H9 (cell line): ENCODE measurements around the gene CAVIN4. TPM values are rescaled to one million over a fixed set of nuclear protein-coding genes. Genes with fewer than 3 reads are reported as not detected.

Experiments used
- DNase-seq: peaks from one replicate; pipeline ENCODE4 v3.0.0-alpha.2; 2017
- H2AFZ ChIP-seq: one replicate; pipeline ENCODE4 v1.6.1; 2013; ENCODE audit warnings: mild to moderate bottlenecking, low read length, control low read depth, moderate library complexity
- H2AK5ac ChIP-seq: 2 replicates; pipeline ENCODE4 v1.6.1; 2013; ENCODE audit warnings: low read length, control low read depth, mixed read lengths; ENCODE audit not compliant: insufficient read length
- H2BK120ac ChIP-seq: one replicate; pipeline ENCODE4 v1.6.1; 2013; ENCODE audit warnings: low read depth, mild to moderate bottlenecking, low read length, control low read depth, inconsistent platforms; ENCODE audit not compliant: poor library complexity, severe bottlenecking
- H2BK12ac ChIP-seq: 2 replicates; pipeline ENCODE4 v1.6.1; 2013; ENCODE audit warnings: low read length, control low read depth, mixed read lengths, low read depth; ENCODE audit not compliant: insufficient read length
- H2BK15ac ChIP-seq: 2 replicates; pipeline ENCODE4 v1.6.1; 2013; ENCODE audit warnings: low read depth, low read length, control low read depth
- H2BK20ac ChIP-seq: one replicate; pipeline ENCODE4 v1.6.1; 2013; ENCODE audit warnings: low read depth, mild to moderate bottlenecking, low read length, control low read depth, inconsistent platforms; ENCODE audit not compliant: poor library complexity, severe bottlenecking
- H2BK5ac ChIP-seq: 2 replicates; pipeline ENCODE4 v1.6.1; 2013; ENCODE audit warnings: low read length, control low read depth, mixed read lengths; ENCODE audit not compliant: insufficient read length
- H3K14ac ChIP-seq: 2 replicates; pipeline ENCODE4 v1.6.1; 2013; ENCODE audit warnings: low read length, control low read depth; ENCODE audit not compliant: insufficient read depth
- H3K18ac ChIP-seq: 2 replicates; pipeline ENCODE4 v1.6.1; 2013; ENCODE audit warnings: low read depth, mild to moderate bottlenecking, mixed read lengths, low read length, control low read depth; ENCODE audit not compliant: insufficient read length
- H3K23ac ChIP-seq: 2 replicates; pipeline ENCODE4 v1.6.1; 2013; ENCODE audit warnings: low read length, control low read depth, mixed read lengths, low read depth; ENCODE audit not compliant: insufficient read length
- H3K23me2 ChIP-seq: 2 replicates; pipeline ENCODE4 v1.6.1; 2013; ENCODE audit warnings: low read depth, mild to moderate bottlenecking, mixed read lengths, low read length, control low read depth; ENCODE audit not compliant: insufficient read length, poor library complexity, severe bottlenecking
- H3K27ac ChIP-seq: 2 replicates; pipeline ENCODE4 v1.5.1; 2013; ENCODE audit warnings: low read length, control low read depth, mixed read lengths, low read depth; ENCODE audit not compliant: insufficient read length
- H3K27me3 ChIP-seq: 2 replicates; pipeline ENCODE4 v1.6.1; 2013; ENCODE audit warnings: low read length, control low read depth, inconsistent platforms; ENCODE audit not compliant: insufficient read depth
- H3K4ac ChIP-seq: 2 replicates; pipeline ENCODE4 v1.6.1; 2013; ENCODE audit warnings: low read depth, mild to moderate bottlenecking, control low read depth, inconsistent platforms, low read length, moderate library complexity
- H3K4me1 ChIP-seq: 2 replicates; pipeline ENCODE4 v1.6.1; 2013; ENCODE audit warnings: low read length, control low read depth, inconsistent platforms; ENCODE audit not compliant: insufficient read depth
- H3K4me2 ChIP-seq: 2 replicates; pipeline ENCODE4 v1.6.1; 2013; ENCODE audit warnings: low read length, control low read depth, mixed read lengths; ENCODE audit not compliant: insufficient read length, insufficient read depth
- H3K56ac ChIP-seq: 2 replicates; pipeline ENCODE4 v1.6.1; 2013; ENCODE audit warnings: low read depth, mild to moderate bottlenecking, mixed read lengths, low read length, control low read depth; ENCODE audit not compliant: insufficient read length
- H3K79me1 ChIP-seq: 2 replicates; pipeline ENCODE4 v1.6.1; 2013; ENCODE audit warnings: low read depth, mild to moderate bottlenecking, moderate library complexity, low read length, control low read depth, inconsistent platforms; ENCODE audit not compliant: insufficient read depth, poor library complexity, severe bottlenecking
- H3K79me2 ChIP-seq: 2 replicates; pipeline ENCODE4 v1.6.1; 2013; ENCODE audit warnings: low read length, control low read depth, inconsistent platforms; ENCODE audit not compliant: insufficient read depth
- H3K9ac ChIP-seq: 2 replicates; pipeline ENCODE4 v1.6.1; 2013; ENCODE audit warnings: low read length, control low read depth, mixed read lengths; ENCODE audit not compliant: insufficient read length; ENCODE audit errors: extremely low read depth
- H3K9me3 ChIP-seq: one replicate; pipeline ENCODE4 v1.6.1; 2013; ENCODE audit warnings: low read depth, low read length, inconsistent platforms; ENCODE audit not compliant: control insufficient read depth
- H3T11ph ChIP-seq: one replicate; pipeline ENCODE4 v1.6.1; 2013; ENCODE audit warnings: mild to moderate bottlenecking, low read length, control low read depth, inconsistent platforms
- H4K20me1 ChIP-seq: one replicate; pipeline ENCODE4 v1.6.1; 2013; ENCODE audit not compliant: control insufficient read depth, insufficient read length, insufficient read depth
- H4K5ac ChIP-seq: 2 replicates; pipeline ENCODE4 v1.6.1; 2013; ENCODE audit warnings: low read depth, mild to moderate bottlenecking, mixed read lengths, low read length, control low read depth; ENCODE audit not compliant: insufficient read length
- H4K8ac ChIP-seq: replicated peaks from 2 replicates; pipeline ENCODE4 v1.6.1; 2013; ENCODE audit warnings: low read length, control low read depth, mixed read lengths, low read depth; ENCODE audit not compliant: insufficient read length
- H4K91ac ChIP-seq: 2 replicates; pipeline ENCODE4 v1.6.1; 2013; ENCODE audit warnings: low read depth, mild to moderate bottlenecking, moderate library complexity, mixed read lengths, low read length, control low read depth; ENCODE audit not compliant: insufficient read length
- H3K27ac Mint-ChIP-seq, 3 experiments: 2 replicates in 2 of 3; 3 replicates in 1 of 3; pipeline ENCODE4 v1.8.0; 2020 to 2021; ENCODE audit warnings: mixed read lengths in 3 of 3, mild to moderate bottlenecking in 1 of 3, moderate library complexity in 1 of 3
- H3K27me3 Mint-ChIP-seq: 2 replicates; pipeline ENCODE4 v1.8.0; 2021; ENCODE audit warnings: low read depth, mild to moderate bottlenecking, moderate library complexity, mixed read lengths
- H3K36me3 Mint-ChIP-seq, 3 experiments: 2 replicates in 2 of 3; 3 replicates in 1 of 3; pipeline ENCODE4 v1.8.0; 2020 to 2021; ENCODE audit warnings: low read depth in 3 of 3, mixed read lengths in 3 of 3; ENCODE audit not compliant: insufficient read depth in 1 of 3
- H3K4me1 Mint-ChIP-seq, 2 experiments: 2 replicates each; pipeline ENCODE4 v1.8.0; 2020; ENCODE audit warnings: mixed read lengths in 2 of 2
- H3K4me3 Mint-ChIP-seq, 2 experiments: 2 replicates in 1 of 2; 3 replicates in 1 of 2; pipeline ENCODE4 v1.8.0; 2020 to 2021; ENCODE audit warnings: mild to moderate bottlenecking in 2 of 2, mixed read lengths in 2 of 2, moderate library complexity in 1 of 2
- H3K9me3 Mint-ChIP-seq, 2 experiments: 2 replicates in 1 of 2; 3 replicates in 1 of 2; pipeline ENCODE4 v1.8.0; 2020; ENCODE audit warnings: mild to moderate bottlenecking in 2 of 2, mixed read lengths in 2 of 2, moderate library complexity in 1 of 2
- CTCF ChIP-seq: fragments of 200-600 bp; sonication (generic); conservative IDR thresholded peaks from 3 replicates; pipeline ENCODE4 v1.8.0; 2021; ENCODE audit warnings: antibody characterized with exemption, mild to moderate bottlenecking
- WGBS: extraction: QIAGEN DNeasy Blood & Tissue Kit; methylation state at CpG from one replicate; pipeline ENCODE4 v1.1.7; 2013; ENCODE audit warnings: missing lambda C conversion rate, low lambda C conversion rate, mixed read lengths; ENCODE audit not compliant: insufficient read length; ENCODE audit errors: extremely low coverage; 5-methylcytosine and 5-hydroxymethylcytosine counted together
- total RNA-seq: library from RNA; stranded (reverse); gene quantifications from 2 replicates; pipeline ENCODE4 v1.2.1, GENCODE V29; 2021

The CAVIN4 gene
- total RNA-seq, 1 experiment from 2014 or later = 7.3 TPM

GRCh38 chr9:100575765-100576386 is 2.0 kb upstream of the CAVIN4 start:
- Histone ChIP-seq H3K18ac (no peak overlapping the region), H3K23ac (no peak overlapping the region), H3K79me2 (no peaks in the 10 kb centered on the region), H3K79me1 (no peaks in the 10 kb centered on the region), H3K9ac (no peak overlapping the region), H4K20me1 (no peaks in the 10 kb centered on the region), H3K27ac (no peak overlapping the region), H3K4ac (no peak overlapping the region), H2BK12ac (no peak overlapping the region), H2BK20ac (no peak overlapping the region), H3K14ac (no peak overlapping the region), H2BK120ac (no peak overlapping the region), H3K4me2 (no peak overlapping the region), H3K4me1 (no peaks in the 10 kb centered on the region), H3T11ph (no peak overlapping the region), H2BK5ac (no peak overlapping the region), H3K56ac (no peak overlapping the region), H3K27me3 (no peaks in the 10 kb centered on the region), H3K9me3 (no peaks in the 10 kb centered on the region), H2AK5ac (no peak overlapping the region), H4K5ac (no peak overlapping the region), H2BK15ac (no peak overlapping the region), H2AFZ (no peak overlapping the region), H4K91ac (no peak overlapping the region), H3K23me2 (no peaks in the 10 kb centered on the region), H4K8ac (no peak overlapping the region)
- H3K27ac Mint-ChIP-seq = 0 out of 7 replicates have a peak overlapping the region, but pooled peaks of 1 of the 3 experiments have one; percentile 42
- TF ChIP-seq CTCF = no peak
- no CpG with 5 or more reads among the region's 2 CpGs for WGBS
- no peaks in the 10 kb centered on the region for H3K4me1 Mint-ChIP-seq
- no peak overlapping the region for H3K4me3 Mint-ChIP-seq
- no peak for DNase-seq
- H3K27me3 Mint-ChIP-seq = no peaks in the 10 kb centered on the region
- H3K36me3 Mint-ChIP-seq = peaks cover 5 to 48% (median 45%) of the 10 kb centered on the region in 3 experiments; a peak in 6 of 7 replicates
- no peaks in the 10 kb centered on the region for H3K9me3 Mint-ChIP-seq
